GM12878 (cell line): ENCODE measurements around the gene CDR2L. TPM values are rescaled to one million over a fixed set of nuclear protein-coding genes. Genes with fewer than 3 reads are reported as not detected.
"Not testable (repeated sequence)": the region's sequence is repeated elsewhere in the genome, so short reads cannot be mapped to it uniquely, and the experiment has no call there.

ENCODE experiments used
- ATAC-seq: fragments of 200-7000 bp; cut with Tn5 transposase; 3 replicates; pipeline ENCODE4 v1.9.1; 2020; ENCODE audit warnings: mild to moderate bottlenecking, moderate library complexity
- BruUV-seq: library from RNA; stranded (reverse); fragments of 400-500 nt; replicated peaks from 2 replicates; lab custom pipeline; 2021; lab: Mats Ljungman, UMichigan
- CTCF ChIA-PET: fragments of 300-600 bp; sonication (Branson Sonifier 250); formaldehyde crosslinking; extraction: SDS; loops from one replicate; lab custom pipeline; 2021; ENCODE audit warnings: inconsistent platforms; lab: Yijun Ruan, JAX
- POLR2A ChIA-PET: fragments of 350-600 bp; formaldehyde crosslinking; extraction: SDS; loops from one replicate; lab custom pipeline; 2021; ENCODE audit warnings: inconsistent platforms; lab: Charles Lee
- RAD21 ChIA-PET: fragments of 300-600 bp; sonication (Branson Sonifier 250); formaldehyde crosslinking; loops from one replicate; lab custom pipeline; 2023; ENCODE audit warnings: antibody characterized with exemption; ENCODE audit not compliant: unreplicated experiment; lab: Charles Lee
- SMC1A ChIA-PET: fragments of 300-600 bp; sonication (Branson Sonifier 250); formaldehyde crosslinking; loops from one replicate; lab custom pipeline; 2023; ENCODE audit not compliant: unreplicated experiment, uncharacterized antibody; lab: Charles Lee
- DNase-seq: peaks from one replicate; pipeline ENCODE4 v3.0.0-alpha.2; 2011; ENCODE audit warnings: low read depth, low spot score
- FAIRE-seq: peaks from 3 replicates; lab custom pipeline; 2011; peaks lifted over from hg19 to GRCh38; lab: Jason Lieb, UNC
- H2AFZ ChIP-seq: 2 replicates; pipeline ENCODE4 v1.6.0; 2011; ENCODE audit warnings: low read depth, low read length, control low read depth; ENCODE audit not compliant: control insufficient read depth
- H3K27ac ChIP-seq: 2 replicates; pipeline ENCODE4 v1.5.1; 2011; ENCODE audit warnings: control low read depth; ENCODE audit not compliant: control insufficient read depth, insufficient read depth
- H3K27me3 ChIP-seq, 2 experiments: replicated peaks in 1 of 2; 2 replicates each; pipeline versions ENCODE4 v1.6.0 to v1.6.1; 2011; ENCODE audit warnings: low read length in 1 of 2; ENCODE audit not compliant: control insufficient read depth in 2 of 2, insufficient read depth in 2 of 2
- H3K36me3 ChIP-seq, 2 experiments: 2 replicates each; pipeline ENCODE4 v1.5.1; 2011; ENCODE audit warnings: low read length in 1 of 2; ENCODE audit not compliant: control insufficient read depth in 2 of 2, insufficient read depth in 2 of 2
- H3K4me1 ChIP-seq: 2 replicates; pipeline ENCODE4 v1.6.1; 2011; ENCODE audit warnings: mild to moderate bottlenecking, low read length, moderate library complexity, mixed read lengths; ENCODE audit not compliant: control insufficient read depth, insufficient read depth
- H3K4me2 ChIP-seq: 2 replicates; pipeline ENCODE4 v1.6.0; 2011; ENCODE audit warnings: control low read depth; ENCODE audit not compliant: control insufficient read depth, insufficient read depth
- H3K4me3 ChIP-seq: fragments of 200-600 bp; sonication (generic); 2 replicates; pipeline ENCODE4 v1.5.1; 2016
- H3K79me2 ChIP-seq: 2 replicates; pipeline ENCODE4 v1.6.0; 2011; ENCODE audit warnings: low read length; ENCODE audit not compliant: control insufficient read depth, insufficient read depth
- H3K9ac ChIP-seq: 2 replicates; pipeline ENCODE4 v1.8.0; 2011; ENCODE audit warnings: low read length, control low read depth, mixed read lengths; ENCODE audit not compliant: control insufficient read depth, insufficient read depth
- H3K9me3 ChIP-seq: replicated peaks from 3 replicates; pipeline ENCODE4 v1.5.1; 2011; ENCODE audit warnings: mild to moderate bottlenecking, low read length; ENCODE audit not compliant: control insufficient read depth, insufficient read depth
- H4K20me1 ChIP-seq: 2 replicates; pipeline ENCODE4 v1.6.0; 2011; ENCODE audit not compliant: control insufficient read depth, insufficient read depth
- BHLHE40 ChIP-seq, 2 experiments: fragments of 450-650 bp in 1 of 2; IDR thresholded peaks; 2 replicates each; pipeline ENCODE4 v1.6.1; 2011 to 2017; ENCODE audit warnings: low read depth in 2 of 2, borderline replicate concordance in 1 of 2, improper control_type of control experiment in 1 of 2, low read length in 1 of 2, mild to moderate bottlenecking in 1 of 2
- POLR2A ChIP-seq: IDR thresholded peaks from 2 replicates; pipeline ENCODE4 v1.6.1; 2011; ENCODE audit warnings: low read depth, mild to moderate bottlenecking, low read length
- RAD21 ChIP-seq: IDR thresholded peaks from 2 replicates; pipeline ENCODE4 v1.6.1; 2011; ENCODE audit warnings: mild to moderate bottlenecking, low read depth, low read length, moderate library complexity; ENCODE audit not compliant: insufficient read depth
- SPI1 ChIP-seq: IDR thresholded peaks from 2 replicates; pipeline ENCODE4 v1.6.1; 2011; ENCODE audit warnings: low read depth, mild to moderate bottlenecking, low read length, moderate library complexity, borderline replicate concordance; ENCODE audit not compliant: insufficient read depth
- WGBS: methylation state at CpG from one replicate; pipeline ENCODE4 v1.1.6; 2016; ENCODE audit warnings: low lambda C conversion rate; ENCODE audit not compliant: insufficient replicate concordance, insufficient coverage; ENCODE audit errors: missing lambda C conversion rate; 5-methylcytosine and 5-hydroxymethylcytosine counted together
- in situ Hi-C: fragments of 300-500 bp; cut with MboI; formaldehyde crosslinking; loops from 9 replicates; pipeline ENCODE4 v1.14.3; 2018; ENCODE audit warnings: mixed read lengths
- intact Hi-C: fragments of 100-400 bp; cut with micrococcal nuclease; formaldehyde crosslinking; loops from one replicate; pipeline ENCODE4 v1.14.2; 2022; ENCODE audit not compliant: unreplicated experiment
- polyA plus RNA-seq, 11 experiments: library from polyadenylated mRNA; depleted of rRNA in 4 of 11; unstranded in 6 of 11; stranded (reverse) in 5 of 11; fragments of >200 nt; fragmentation: Nextera tagmentation in 4 of 11; fragmentation: Illumina TruSeq in 1 of 11; extraction: Ambion mirVana in 4 of 11; extraction: Trizol in 1 of 11; gene quantifications; 1 replicate in 1 of 11; 2 replicates in 10 of 11; pipeline versions ENCODE4 v1.2.1 to v1.2.3, GENCODE V29; 2011 to 2016; ENCODE audit warnings: inconsistent platforms in 2 of 11, missing spikeins in 2 of 11, low read depth in 1 of 11
- total RNA-seq, 4 experiments: library from RNA; depleted of rRNA in 3 of 4; stranded (reverse); fragments of >200 nt in 3 of 4; fragmentation: Illumina TruSeq in 1 of 4; extraction: Trizol in 1 of 4; gene quantifications; 2 replicates each; pipeline versions ENCODE4 v1.2.1 to v1.2.3, GENCODE V29; 2013 to 2021

The CDR2L gene
- total and polyA plus RNA-seq, 10 of the 15 experiments (the other 5 are each of a cell fraction or from before 2014, with no cell fraction given) = 0.03 to 0.18 (median 0.04) TPM; not detected in 6

DNA sequence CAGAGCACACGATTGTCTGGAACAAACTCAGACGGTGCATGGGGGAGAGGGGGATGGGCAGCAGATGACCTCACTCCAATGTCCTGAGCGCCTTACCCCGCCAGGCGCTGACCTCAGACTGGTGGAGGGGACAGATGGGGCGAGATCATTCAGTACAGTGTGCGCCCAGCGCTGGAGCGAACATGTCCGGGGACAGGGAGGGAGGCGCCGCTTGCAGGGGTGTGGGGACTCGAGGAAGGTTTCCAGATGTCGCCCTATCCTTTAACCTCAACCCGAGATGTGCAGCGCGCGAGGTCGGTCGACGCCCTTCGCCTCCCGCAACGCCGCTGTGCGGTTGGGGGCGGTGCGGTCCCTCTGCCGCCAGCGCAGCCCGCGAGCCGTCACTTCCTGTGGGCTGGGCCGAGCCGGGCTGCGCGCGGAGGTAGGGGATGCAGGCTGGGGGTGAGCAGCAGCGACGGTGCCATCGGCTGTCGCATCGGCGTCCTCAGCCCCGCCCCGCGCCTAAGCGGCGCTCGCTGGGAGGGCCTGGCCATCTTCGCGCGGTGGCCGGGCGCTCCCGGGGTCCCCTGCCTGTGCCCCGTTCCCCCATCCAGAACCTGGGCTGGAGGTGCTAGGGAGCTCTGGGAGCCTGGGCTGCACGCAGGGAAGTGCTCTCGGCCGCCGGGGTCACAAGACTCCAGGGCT is 5.3 kb upstream of the CDR2L start (continued):
- TF ChIP-seq BHLHE40 (IDR thresholded peaks at IDR 0.05; ENCODE audit: borderline replicate concordance in 1 of 2, low read depth in 2 of 2, low read length in 1 of 2) = peak in 1 of 2 experiments; percentile 25; a peak in 1 of 4 replicates
- TF ChIP-seq RAD21 = no peak
- TF ChIP-seq POLR2A = peak; percentile 72
- TF ChIP-seq SPI1 = 0 out of 2 replicates have a peak, but pooled peaks have one; percentile 2

DNA sequence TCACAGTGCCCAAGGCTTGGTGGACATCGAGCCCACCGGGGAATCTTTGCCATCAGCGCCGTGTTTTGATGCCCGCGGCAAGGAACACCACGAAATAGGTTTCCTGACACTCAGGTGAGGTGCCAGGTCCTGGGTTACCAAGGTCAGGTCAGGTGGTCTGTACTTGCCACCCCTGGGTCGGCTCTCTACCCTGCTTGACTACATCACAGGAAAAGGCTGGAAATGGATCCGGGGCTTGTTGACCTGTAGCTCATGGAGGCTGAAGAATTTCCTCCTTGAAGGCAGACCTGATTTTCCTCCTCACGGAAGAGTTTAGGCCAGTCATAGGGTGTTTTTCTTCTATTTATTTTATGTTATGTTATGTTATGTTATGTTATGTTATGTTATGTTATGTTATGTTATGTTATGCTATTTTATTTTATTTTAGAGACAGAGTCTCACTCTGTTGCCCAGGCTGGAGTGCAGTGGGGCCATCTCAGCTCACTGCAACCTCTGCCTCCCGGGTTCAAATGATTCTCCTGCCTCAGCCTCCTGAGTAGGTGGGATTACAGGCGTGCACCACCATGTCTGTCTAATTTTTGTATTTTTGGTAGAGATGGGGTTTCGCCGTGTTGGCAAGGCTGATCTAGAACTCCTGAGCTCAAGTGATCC is 4.6 kb upstream of the CDR2L start:
- H3K27me3 ChIP-seq, ATAC-seq, DNase-seq, H3K36me3 ChIP-seq, H3K79me2 ChIP-seq, FAIRE-seq, H3K9me3 ChIP-seq, intact Hi-C loops, BruUV-seq, H4K20me1 ChIP-seq, in situ Hi-C loops, H3K9ac ChIP-seq, H3K27ac ChIP-seq, RAD21 ChIA-PET: not testable (repeated sequence)
- POLR2A ChIA-PET = interaction anchor here (0.6 to 1.3 kb wide), 3 partner anchors 11 to 30 kb away, joined by 3 to 5 read pairs (median 4); partner anchors contain the start of genes HID1 and MRPL58
- H3K4me2 ChIP-seq = peak overlapping the region; percentile 99
- SMC1A ChIA-PET = interaction anchor here (0.6 to 1.8 kb wide), 3 partner anchors 9 to 41 kb away, joined by 3 to 5 read pairs (median 3); no protein-coding TSS in a partner anchor
- 31% methylated on average over 14 of the region's 14 CpGs for WGBS
- H3K4me3 ChIP-seq = peak overlapping the region; percentile 57; the same call in 1 of the 2 replicates
- CTCF ChIA-PET = interaction anchor here (0.7 to 1.7 kb wide), 3 partner anchors 21 to 30 kb away, joined by 3 to 9 read pairs (median 5); no protein-coding TSS in a partner anchor
- H2AFZ ChIP-seq = peak overlapping the region; percentile 92
- H3K4me1 ChIP-seq = peaks cover 10% of the 10 kb centered on the region
